Tibial nerve (tissue), 4 donors: ENCODE measurements around the gene AP2A1. TPM values are rescaled to one million over a fixed set of nuclear protein-coding genes. Genes with fewer than 3 reads are reported as not detected.
"Not testable (repeated sequence)": the region's sequence is repeated elsewhere in the genome, so short reads cannot be mapped to it uniquely, and the experiment has no call there.

ENCODE experiments used
- DNase-seq, 2 donors: peaks; one replicate each; pipeline ENCODE4 v3.0.0-alpha.2; 2019; ENCODE audit warnings: low spot score in 2 of 2
- H3K27ac ChIP-seq, 4 donors: fragments of 200-600 bp; sonication (generic) in 3 of 4; one replicate each; pipeline ENCODE4 v1.5.1; 2017 to 2019; ENCODE audit warnings: mild to moderate bottlenecking in 1 of 4
- H3K27me3 ChIP-seq, 2 donors: fragments of 200-600 bp; sonication (generic) in 1 of 2; one replicate each; pipeline versions ENCODE4 v1.5.1 to v1.6.0; 2017 to 2019
- H3K36me3 ChIP-seq, 3 donors: fragments of 200-600 bp; sonication (generic); one replicate each; pipeline ENCODE4 v1.5.1; 2018 to 2019
- H3K4me1 ChIP-seq, 4 donors: fragments of 200-600 bp; sonication (generic) in 3 of 4; one replicate each; pipeline ENCODE4 v1.5.1; 2017 to 2019
- H3K4me3 ChIP-seq, 4 donors: fragments of 200-600 bp; sonication (generic) in 3 of 4; one replicate each; pipeline ENCODE4 v1.5.1; 2017 to 2019; ENCODE audit warnings: mild to moderate bottlenecking in 1 of 4, moderate library complexity in 1 of 4
- H3K9me3 ChIP-seq, 4 donors: fragments of 200-600 bp; sonication (generic) in 3 of 4; one replicate each; pipeline ENCODE4 v1.5.1; 2017 to 2019
- CTCF ChIP-seq, 5 experiments: fragments of 200-600 bp in 3 of 5; fragments of 450-650 bp in 2 of 5; sonication (generic) in 3 of 5; IDR thresholded peaks; one replicate each; pipeline ENCODE4 v1.5.1; 2016 to 2019; ENCODE audit warnings: antibody characterized with exemption in 5 of 5, mild to moderate bottlenecking in 3 of 5, moderate library complexity in 2 of 5
- EP300 ChIP-seq, 2 donors: sonication (generic); formaldehyde crosslinking; IDR thresholded peaks; one replicate each; pipeline ENCODE4 v1.6.1; 2017; ENCODE audit warnings: antibody characterized with exemption in 2 of 2, mild to moderate bottlenecking in 1 of 2
- POLR2A ChIP-seq, 2 donors: fragments of 450-650 bp; IDR thresholded peaks; one replicate each; pipeline ENCODE4 v1.6.1; 2017; ENCODE audit warnings: antibody characterized with exemption in 2 of 2, mild to moderate bottlenecking in 2 of 2, moderate library complexity in 2 of 2
- WGBS, 2 donors: methylation state at CpG; one replicate each; pipeline ENCODE4 v1.1.5; 2018; 5-methylcytosine and 5-hydroxymethylcytosine counted together
- total RNA-seq, 4 donors: library from RNA; depleted of rRNA; stranded (reverse); fragments of >200 nt; gene quantifications; one replicate each; pipeline ENCODE4 v1.1.0, GENCODE V29; 2016

AP2A1 gene
- total RNA-seq, 4 donors from 2014 or later: 92.9 to 117 (median 104) TPM

- Histone ChIP-seq H3K27me3 (no peaks in the 10 kb centered on the region), H3K9me3 (no peaks in the 10 kb centered on the region), H3K27ac (peak within 1 kb of the TSS; percentile 93 to 100 (median 96)), H3K4me1 (peaks cover 0 to 31% (median 10%) of the 10 kb centered on the region in 4 donors), H3K4me3 (peak within 1 kb of the TSS; percentile 64 to 96 (median 77)), H3K36me3 (peaks cover 0 to 22% (median 0%) of the 10 kb centered on the region in 3 donors)
- TF ChIP-seq EP300 (IDR thresholded peaks at IDR 0.05) (peak; percentile 43 to 90), POLR2A (IDR thresholded peaks at IDR 0.05) (peak; percentile 60 to 71), CTCF (IDR thresholded peaks at IDR 0.05) (peak in 4 of 5 experiments; percentile 21 to 90 (median 57))
- peak; percentile 72 to 74 for DNase-seq
- 0 to 1% methylated on average over 50 to 56 of the region's 57 CpGs for WGBS, 2 donors
Observed at GRCh38 chr19:49817964-49818648, 51.3 kb downstream of the AP2A1 start, which contains the start of gene MED25. Gene MED25 (plus strand): TSS chr19:49818289. CDS start chr19:49818342, 53 bp downstream.

DNA sequence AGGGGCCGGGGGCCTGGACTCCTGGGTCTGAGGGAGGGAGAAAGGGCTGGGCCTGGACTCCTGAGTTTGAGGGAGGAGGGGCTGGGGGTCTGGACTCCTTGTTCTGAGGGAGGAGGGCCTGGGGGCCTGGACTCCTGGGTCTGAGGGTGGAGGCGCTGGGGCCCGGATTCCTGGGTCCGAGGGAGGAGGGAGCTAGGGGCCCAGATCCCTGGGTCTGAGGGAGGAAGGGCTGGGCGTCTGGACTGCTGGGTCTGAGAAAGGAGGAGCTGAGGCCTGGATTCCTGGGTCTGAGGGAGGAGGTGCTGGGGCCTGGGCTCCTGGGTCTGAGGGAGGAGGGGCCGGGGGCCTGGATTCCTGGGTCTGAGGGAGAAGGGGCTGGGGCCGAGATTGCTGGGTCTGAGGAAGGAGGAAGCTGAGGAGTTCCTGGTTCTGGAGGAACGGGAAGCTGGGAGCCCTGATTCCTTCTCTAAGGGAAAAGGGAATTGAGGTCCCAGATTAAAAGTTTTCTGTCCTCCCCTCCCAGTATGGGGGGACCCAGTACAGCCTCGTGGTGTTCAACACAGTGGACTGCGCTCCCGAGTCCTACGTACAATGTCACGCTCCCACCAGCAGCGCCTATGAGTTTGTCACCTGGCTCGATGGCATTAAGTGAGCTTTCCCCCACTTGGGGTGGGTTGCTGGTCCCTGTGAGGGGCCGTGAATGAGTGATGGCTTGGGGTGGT, 52.0 kb downstream of the AP2A1 start:
- H3K9me3 ChIP-seq: no peaks in the 10 kb centered on the region
- peaks cover 0 to 29% (median 10%) of the 10 kb centered on the region in 4 donors for H3K4me1 ChIP-seq
- 24 to 32% methylated on average over 15 of the region's 16 CpGs for WGBS, 2 donors
- H3K27ac ChIP-seq: peak overlapping the region; percentile 93 to 100 (median 96)
- peaks cover 0 to 29% (median 0%) of the 10 kb centered on the region in 3 donors for H3K36me3 ChIP-seq
- H3K27me3 ChIP-seq: no peaks in the 10 kb centered on the region
- no peak for DNase-seq
- peak overlapping the region; percentile 64 to 96 (median 77) for H3K4me3 ChIP-seq
- TF ChIP-seq POLR2A (IDR thresholded peaks at IDR 0.05) (no peak), EP300 (IDR thresholded peaks at IDR 0.05) (no peak), CTCF (IDR thresholded peaks at IDR 0.05) (no peak)

DNA sequence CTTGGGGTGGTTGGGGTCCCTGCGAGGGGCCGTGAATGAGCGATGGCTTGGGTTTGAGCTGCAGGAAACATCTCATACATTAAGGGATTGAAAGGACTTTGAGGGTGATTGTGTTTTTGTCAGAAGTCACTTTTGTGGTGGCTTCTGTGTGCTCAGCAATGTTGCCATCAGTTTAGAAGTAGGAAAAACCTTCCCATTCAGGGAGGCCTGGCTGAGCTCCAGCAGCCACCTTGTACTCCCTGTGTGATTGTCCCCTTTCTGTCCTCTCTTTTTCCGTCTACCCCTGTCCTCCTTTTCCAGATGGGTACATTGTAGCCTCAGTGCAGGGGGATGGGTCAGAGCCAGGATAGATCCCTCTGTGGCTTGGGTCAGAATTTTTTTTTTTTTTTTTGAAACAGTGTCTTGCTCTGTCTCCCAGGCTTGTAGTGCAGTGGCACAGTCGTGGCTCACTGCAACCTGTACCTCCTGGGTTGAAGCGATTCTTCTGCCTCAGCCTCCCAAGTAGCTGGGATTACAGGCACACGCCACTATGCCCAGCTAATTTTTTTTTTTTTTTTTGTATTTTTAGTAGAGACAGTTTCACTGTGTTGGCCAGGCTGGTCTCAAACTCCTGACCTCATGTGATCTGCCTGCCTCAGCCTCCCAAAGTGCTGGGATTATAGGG, 52.8 kb downstream of the AP2A1 start:
- WGBS, 2 donors: 76 to 79% methylated on average over 7 of the region's 7 CpGs
- H3K4me3 ChIP-seq: peak overlapping the region in 2 of 4 donors; percentile 74 to 96

DNA sequence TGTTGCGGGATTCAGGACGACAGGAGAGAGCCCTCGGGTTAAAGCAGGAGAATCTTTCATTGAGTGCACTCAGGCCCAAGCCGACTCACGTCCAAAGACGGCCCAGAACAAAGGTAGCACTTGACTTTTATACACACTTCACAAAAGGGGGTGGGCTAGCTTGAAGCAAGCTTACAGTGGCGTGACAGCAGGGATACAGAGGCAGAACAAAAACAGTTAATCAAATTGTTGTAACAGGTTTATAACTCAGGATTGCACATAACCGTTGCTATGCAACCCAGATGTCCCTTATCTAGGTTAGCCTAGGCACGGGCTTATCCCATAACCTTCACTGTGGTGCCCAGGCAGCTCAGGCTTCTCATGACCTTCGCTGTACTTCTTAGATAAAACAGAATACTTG, 53.3 kb downstream of the AP2A1 start:
- H3K27me3 ChIP-seq: no peaks in the 10 kb centered on the region
- WGBS, 2 donors: 72 to 76% methylated on average over 10 of the region's 10 CpGs
- H3K4me3 ChIP-seq: no peak overlapping the region
- TF ChIP-seq POLR2A (IDR thresholded peaks at IDR 0.05) (no peak), EP300 (IDR thresholded peaks at IDR 0.05) (no peak), CTCF (IDR thresholded peaks at IDR 0.05) (no peak)
- H3K27ac ChIP-seq: no peak overlapping the region
- H3K36me3 ChIP-seq: peaks cover 0 to 39% (median 0%) of the 10 kb centered on the region in 3 donors
- no peak for DNase-seq
- H3K9me3 ChIP-seq: no peaks in the 10 kb centered on the region
- peaks cover 0 to 27% (median 10%) of the 10 kb centered on the region in 4 donors for H3K4me1 ChIP-seq

More for the DNA sequence above, 52.8 kb downstream of the AP2A1 start:
- H3K27me3 ChIP-seq, H3K9me3 ChIP-seq, DNase-seq: not testable (repeated sequence)
- Histone ChIP-seq H3K36me3 (peaks cover 0 to 36% (median 0%) of the 10 kb centered on the region in 3 donors), H3K27ac (peak overlapping the region in 1 of 4 donors; percentile 100), H3K4me1 (peaks cover 0 to 27% (median 10%) of the 10 kb centered on the region in 4 donors)

DNA sequence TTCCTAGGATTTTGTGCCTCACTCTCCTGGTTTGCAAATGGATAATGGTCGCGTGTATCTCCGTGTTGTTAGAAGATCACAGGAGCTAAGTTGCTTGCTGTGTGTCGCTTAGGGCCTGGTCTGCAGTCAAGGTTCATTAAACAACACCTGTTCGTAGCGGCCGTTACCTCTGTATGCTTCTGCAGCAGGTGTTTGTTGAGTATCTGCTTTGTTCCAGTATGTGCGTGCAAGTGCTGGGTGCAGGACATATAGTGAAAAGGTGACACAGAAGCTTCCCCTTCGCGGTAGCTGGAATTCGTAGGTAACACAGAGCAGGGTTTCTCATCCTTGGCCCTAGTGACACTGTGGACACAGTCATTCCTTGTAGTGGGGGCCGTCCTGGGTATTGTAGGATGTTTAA, 56.7 kb downstream of the AP2A1 start:
- Histone ChIP-seq H3K36me3 (peaks cover 0 to 65% (median 0%) of the 10 kb centered on the region in 3 donors), H3K4me1 (peaks cover 0 to 17% (median 8%) of the 10 kb centered on the region in 4 donors), H3K27me3 (no peaks in the 10 kb centered on the region), H3K27ac (no peak overlapping the region), H3K9me3 (no peaks in the 10 kb centered on the region), H3K4me3 (no peak overlapping the region)
- no peak for DNase-seq
- WGBS, 2 donors: 90 to 93% methylated on average over 12 of the region's 12 CpGs
- no peak for TF ChIP-seq EP300 (IDR thresholded peaks at IDR 0.05)
- no peak for TF ChIP-seq POLR2A (IDR thresholded peaks at IDR 0.05)
- TF ChIP-seq CTCF (IDR thresholded peaks at IDR 0.05): no peak
